DND-41 (cell line): ENCODE data around the gene ROCK1.

ENCODE experiments used
- CTCF ChIP-seq: IDR thresholded peaks from 2 replicates; pipeline ENCODE4 v1.5.1; 2012; ENCODE audit warnings: borderline replicate concordance, low read length, moderate library complexity, mild to moderate bottlenecking; ENCODE audit not compliant: poor library complexity, severe bottlenecking; ENCODE audit errors: extremely low read depth
- EZH2 ChIP-seq: IDR thresholded peaks from 3 replicates; pipeline ENCODE4 v1.6.1; 2012; ENCODE audit warnings: borderline replicate concordance, low read depth, mild to moderate bottlenecking, moderate library complexity, low read length, inconsistent platforms; ENCODE audit not compliant: severe bottlenecking

DNA sequence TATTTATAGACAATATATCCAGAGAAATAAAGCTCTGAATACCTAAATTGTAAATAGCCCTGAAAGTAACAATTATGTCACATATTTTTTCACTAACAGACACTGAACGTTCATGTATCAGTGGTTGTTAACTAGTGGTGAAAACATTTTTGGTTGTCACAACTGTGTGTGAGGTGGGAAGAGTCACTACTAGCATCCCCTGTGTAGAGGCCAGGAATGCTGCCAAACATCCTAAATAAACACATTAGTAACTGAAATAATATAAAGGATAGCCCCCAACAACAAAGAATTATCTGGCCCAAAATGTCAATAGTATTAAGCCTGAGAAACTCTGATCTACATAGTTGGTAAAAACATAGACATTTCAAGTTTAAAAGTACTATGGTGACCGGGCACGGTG is 64.5 kb downstream of the ROCK1 start:
- TF ChIP-seq CTCF (no peak), EZH2 (no peak)
